GM19238 (cell line): ENCODE data around the gene GALNT6.

Experiments used
- DNase-seq: peaks from one replicate; pipeline ENCODE4 v3.0.0; 2011; ENCODE audit warnings: low spot score; ENCODE audit not compliant: insufficient read length

GALNT6 gene

GRCh38 chr12:51406290-51406689, 15.1 kb upstream of the GALNT6 start:
- no peak for DNase-seq

GRCh38 chr12:51405801-51406207, 14.6 kb upstream of the GALNT6 start:
- DNase-seq = no peak

DNA sequence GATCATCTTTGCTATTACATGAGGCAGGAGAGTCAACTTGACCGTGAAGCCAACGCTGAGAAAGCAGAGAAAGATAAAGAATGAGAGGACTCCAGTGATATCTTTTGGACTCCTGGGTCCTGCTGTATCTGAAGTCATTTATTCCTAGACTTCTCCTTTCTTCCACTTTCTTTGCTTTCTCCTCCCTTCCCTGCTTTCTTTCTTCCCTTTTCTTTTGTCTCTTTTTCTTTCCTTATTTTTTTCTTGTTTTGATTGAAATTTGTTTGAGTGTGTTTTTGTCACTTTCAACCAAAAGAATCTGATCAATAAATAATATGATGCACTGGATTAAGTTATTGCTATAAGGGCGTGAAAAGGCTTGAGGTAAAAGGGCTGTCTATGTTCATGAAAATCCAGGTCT, 13.4 kb upstream of the GALNT6 start:
- DNase-seq = no peak

DNA sequence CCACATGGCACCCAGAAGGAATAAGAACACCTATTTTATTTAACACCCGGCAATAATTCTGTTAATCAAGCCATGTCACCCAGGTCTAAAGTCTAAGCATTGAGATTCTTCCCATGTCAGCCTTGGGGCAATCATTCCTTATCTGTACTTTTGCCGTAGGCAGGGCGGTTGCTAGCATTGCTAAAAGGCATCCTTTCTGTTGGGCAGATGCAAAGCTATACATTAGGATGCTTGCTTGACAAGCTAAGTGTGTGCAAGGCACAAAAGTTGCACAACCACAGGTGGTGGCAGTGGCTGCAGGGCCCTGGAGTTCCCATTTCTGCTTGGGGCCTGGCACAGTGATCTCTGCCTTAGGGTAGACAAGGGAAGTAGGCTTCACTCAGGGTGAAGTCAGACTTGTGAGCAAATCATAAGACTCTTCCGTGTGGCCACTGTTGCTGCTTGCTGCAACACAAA, 12.5 kb upstream of the GALNT6 start:
- no peak for DNase-seq

DNA sequence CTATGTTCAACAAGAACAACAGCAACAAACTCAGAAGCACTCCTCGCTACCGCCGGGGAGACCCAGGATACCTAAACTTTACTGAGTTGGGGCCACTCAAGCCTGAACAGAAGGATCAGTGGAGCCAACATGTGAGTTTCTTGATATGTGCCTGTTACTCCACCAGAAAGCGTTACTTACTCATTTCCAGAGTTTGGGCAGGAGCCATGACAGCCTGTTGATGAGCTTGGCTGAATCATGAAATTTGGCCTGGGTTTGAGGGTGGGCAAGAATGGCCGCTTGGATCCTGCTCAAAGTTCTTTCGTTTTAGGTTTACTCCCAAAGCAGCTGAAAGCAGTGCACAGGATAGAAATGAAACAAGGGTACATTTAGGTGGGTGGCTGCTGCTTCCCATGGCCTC, 12.0 kb upstream of the GALNT6 start:
- no peak for DNase-seq

DNA sequence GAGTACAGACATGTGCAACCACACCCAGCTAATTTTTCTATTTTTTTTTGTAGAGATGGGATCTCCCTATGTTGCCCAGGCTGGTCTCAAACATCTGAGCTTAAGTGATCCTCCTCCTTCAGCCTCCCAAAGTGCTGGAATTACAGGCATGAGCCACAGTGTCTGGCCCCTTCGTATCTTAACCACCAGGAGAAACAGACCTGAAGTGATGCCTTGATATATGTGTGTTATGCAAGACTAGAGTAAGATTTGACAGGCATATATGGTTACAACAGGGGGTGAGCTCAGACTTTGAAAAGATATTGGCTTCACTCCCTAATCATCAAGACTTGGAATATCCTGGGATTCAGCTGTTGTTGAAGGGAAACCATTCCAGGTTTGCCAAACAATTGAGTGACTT, 10.7 kb upstream of the GALNT6 start:
- DNase-seq = no peak

- DNase-seq = no peak
Observed at GRCh38 chr12:51401486-51401885, 10.3 kb upstream of the GALNT6 start.

GRCh38 chr12:51401020-51401419, 9.8 kb upstream of the GALNT6 start:
- DNase-seq = no peak

- no peak for DNase-seq
Observed at GRCh38 chr12:51399891-51400290, 8.7 kb upstream of the GALNT6 start.

- DNase-seq = no peak
Observed at GRCh38 chr12:51397670-51398069, 6.5 kb upstream of the GALNT6 start.

GRCh38 chr12:51395283-51396230, 4.4 kb upstream of the GALNT6 start:
- no peak for DNase-seq

- DNase-seq = no peak
Observed at GRCh38 chr12:51393676-51394545, 2.7 kb upstream of the GALNT6 start.

- DNase-seq = peak; percentile 44
Observed at GRCh38 chr12:51392556-51393237, 1.5 kb upstream of the GALNT6 start.

GRCh38 chr12:51390891-51391282, 319 bp downstream of the GALNT6 start:
- DNase-seq = no peak

- no peak for DNase-seq
Observed at GRCh38 chr12:51390457-51390856, 749 bp downstream of the GALNT6 start.

DNA sequence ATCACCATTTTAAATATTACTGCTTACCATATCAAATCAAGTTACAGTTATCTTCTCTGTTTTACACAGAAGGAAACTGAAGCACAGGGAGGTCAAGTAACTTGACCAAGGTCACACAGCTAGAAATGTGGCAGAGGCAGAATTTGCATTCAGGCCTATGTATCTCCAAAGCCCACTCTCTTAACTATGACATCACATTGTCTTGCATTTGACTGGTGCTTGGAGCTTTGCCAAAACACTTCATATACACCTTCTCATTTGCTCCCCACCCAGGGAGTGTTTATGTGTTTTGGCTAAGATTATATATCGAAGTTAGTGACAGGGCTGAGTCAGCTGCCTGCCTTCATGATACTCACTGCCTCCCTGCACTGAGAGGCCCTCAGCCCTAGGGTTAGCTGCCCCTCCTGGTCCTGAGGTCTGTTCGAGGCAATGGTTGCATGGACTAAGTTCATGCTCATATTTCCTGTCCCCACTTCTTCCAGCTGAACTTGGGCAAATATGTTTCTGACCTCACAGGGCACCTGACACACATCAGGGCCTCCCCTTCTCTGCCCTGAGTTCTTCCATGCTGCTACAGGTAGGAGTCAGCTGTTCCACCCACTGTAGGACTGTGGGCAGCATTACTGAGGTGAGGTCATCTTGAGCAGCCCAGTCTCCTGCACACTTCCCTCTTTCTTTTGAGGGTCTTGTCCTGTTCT, 1.8 kb downstream of the GALNT6 start:
- DNase-seq = no peak

- DNase-seq = no peak
Observed at GRCh38 chr12:51388846-51389245, 2.4 kb downstream of the GALNT6 start.

GRCh38 chr12:51388069-51388799, 3.0 kb downstream of the GALNT6 start:
- no peak for DNase-seq

DNA sequence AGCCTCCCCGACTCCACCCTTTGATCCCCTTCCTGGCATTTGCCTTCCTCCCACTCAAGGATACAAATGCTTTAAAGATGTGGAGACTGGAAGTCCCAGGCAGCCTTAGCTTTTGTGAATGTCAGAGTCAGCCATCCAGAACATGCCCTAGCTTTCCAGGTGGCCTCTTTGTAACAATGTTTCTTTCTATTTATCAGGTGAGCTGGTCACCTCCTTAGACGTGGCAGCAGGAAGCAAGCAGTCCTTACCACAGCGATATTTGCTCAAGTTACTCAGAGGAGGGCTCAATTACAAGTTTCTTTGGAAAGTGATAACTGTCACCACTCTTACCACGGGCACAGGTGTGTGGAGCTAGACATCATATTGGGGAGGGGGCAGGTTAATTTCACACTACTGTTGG, 4.9 kb downstream of the GALNT6 start:
- DNase-seq = no peak

- no peak for DNase-seq
Observed at GRCh38 chr12:51383269-51383905, 7.8 kb downstream of the GALNT6 start.
